IPS-15b (cell line): ENCODE data around the gene FCGR3A.
"Not testable (repeated sequence)": the region's sequence is repeated elsewhere in the genome, so short reads cannot be mapped to it uniquely, and the experiment has no call there.

Experiments
- H3K27me3 ChIP-seq: one replicate; pipeline ENCODE4 v1.6.1; 2013; ENCODE audit warnings: low read length; ENCODE audit not compliant: control insufficient read depth, insufficient read depth
- H3K36me3 ChIP-seq: one replicate; pipeline ENCODE4 v1.6.1; 2013; ENCODE audit warnings: low read length; ENCODE audit not compliant: control insufficient read depth, insufficient read depth
- H3K4me1 ChIP-seq: one replicate; pipeline ENCODE4 v1.6.1; 2013; ENCODE audit warnings: mild to moderate bottlenecking, low read length; ENCODE audit not compliant: control insufficient read depth, insufficient read depth
- H3K4me3 ChIP-seq: one replicate; pipeline ENCODE4 v1.5.1; 2013; ENCODE audit warnings: low read depth, low read length
- H3K9ac ChIP-seq: one replicate; pipeline ENCODE4 v1.6.1; 2013; ENCODE audit warnings: low read depth, mild to moderate bottlenecking, low read length
- H3K9me3 ChIP-seq: one replicate; pipeline ENCODE4 v1.6.1; 2013; ENCODE audit warnings: mild to moderate bottlenecking, low read length; ENCODE audit not compliant: control insufficient read depth, insufficient read depth

The FCGR3A gene

GRCh38 chr1:161549652-161550051 lies at the start of gene FCGR3A:
FCGR3A (minus strand) TSS chr1:161549818; CDS start chr1:161549736, 82 bp downstream.
- Histone ChIP-seq H3K9me3 (no peaks in the 10 kb centered on the region), H3K4me3 (no peak within 1 kb of the TSS), H3K36me3 (no peaks in the 10 kb centered on the region), H3K27me3 (no peaks in the 10 kb centered on the region), H3K9ac (no peak within 1 kb of the TSS), H3K4me1 (no peaks in the 10 kb centered on the region)

DNA sequence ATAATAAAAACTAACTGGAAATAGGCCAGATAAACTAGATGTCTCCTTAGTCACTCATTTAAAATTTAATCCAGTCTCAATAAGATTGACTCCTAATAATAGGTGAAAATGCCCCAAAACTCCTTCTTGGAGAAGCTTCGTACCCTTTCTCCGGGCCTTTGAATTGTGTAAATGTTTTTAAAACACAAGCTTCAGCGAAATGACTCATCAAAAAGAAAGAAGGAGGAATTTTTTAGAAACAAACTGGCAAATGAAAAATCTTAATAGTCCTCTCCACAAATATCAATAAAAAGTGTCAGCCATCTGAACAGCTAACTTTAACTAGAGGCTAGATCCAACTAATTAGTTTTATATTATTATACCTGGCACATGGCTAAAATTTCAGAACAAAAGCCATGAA lies 47.5 kb upstream of the FCGR3A start:
- not testable (repeated sequence) for H3K4me3 ChIP-seq, H3K27me3 ChIP-seq, H3K4me1 ChIP-seq, H3K36me3 ChIP-seq, H3K9me3 ChIP-seq, H3K9ac ChIP-seq

DNA sequence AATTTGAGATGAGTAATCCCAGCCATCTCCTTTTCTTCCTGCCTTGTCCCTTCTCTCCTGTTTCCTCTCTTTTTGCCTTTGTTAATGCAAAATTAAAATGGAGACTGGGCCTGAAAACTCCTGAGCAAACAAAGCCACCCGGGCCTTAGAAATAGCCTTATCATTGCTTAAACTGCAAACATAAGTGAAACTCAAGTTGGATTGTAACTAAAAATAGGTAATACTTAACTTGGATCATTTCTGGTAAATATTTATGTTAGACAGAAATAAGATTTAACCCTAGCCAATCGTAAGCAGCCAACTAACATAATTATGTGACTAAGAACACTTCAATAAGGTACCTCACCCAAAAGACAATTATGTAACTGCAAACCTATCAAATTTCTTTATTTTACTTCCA lies 46.0 kb upstream of the FCGR3A start:
- H3K36me3 ChIP-seq, H3K4me1 ChIP-seq, H3K9ac ChIP-seq, H3K27me3 ChIP-seq, H3K4me3 ChIP-seq, H3K9me3 ChIP-seq: not testable (repeated sequence)

- not testable (repeated sequence) for H3K9me3 ChIP-seq, H3K36me3 ChIP-seq, H3K9ac ChIP-seq, H3K27me3 ChIP-seq, H3K4me3 ChIP-seq, H3K4me1 ChIP-seq
These were observed 45.6 kb upstream of the FCGR3A start for GRCh38 chr1:161595173-161595572.

GRCh38 chr1:161594269-161594984 lies 44.8 kb upstream of the FCGR3A start:
- not testable (repeated sequence) for H3K36me3 ChIP-seq, H3K27me3 ChIP-seq, H3K4me1 ChIP-seq, H3K9ac ChIP-seq, H3K4me3 ChIP-seq, H3K9me3 ChIP-seq

DNA sequence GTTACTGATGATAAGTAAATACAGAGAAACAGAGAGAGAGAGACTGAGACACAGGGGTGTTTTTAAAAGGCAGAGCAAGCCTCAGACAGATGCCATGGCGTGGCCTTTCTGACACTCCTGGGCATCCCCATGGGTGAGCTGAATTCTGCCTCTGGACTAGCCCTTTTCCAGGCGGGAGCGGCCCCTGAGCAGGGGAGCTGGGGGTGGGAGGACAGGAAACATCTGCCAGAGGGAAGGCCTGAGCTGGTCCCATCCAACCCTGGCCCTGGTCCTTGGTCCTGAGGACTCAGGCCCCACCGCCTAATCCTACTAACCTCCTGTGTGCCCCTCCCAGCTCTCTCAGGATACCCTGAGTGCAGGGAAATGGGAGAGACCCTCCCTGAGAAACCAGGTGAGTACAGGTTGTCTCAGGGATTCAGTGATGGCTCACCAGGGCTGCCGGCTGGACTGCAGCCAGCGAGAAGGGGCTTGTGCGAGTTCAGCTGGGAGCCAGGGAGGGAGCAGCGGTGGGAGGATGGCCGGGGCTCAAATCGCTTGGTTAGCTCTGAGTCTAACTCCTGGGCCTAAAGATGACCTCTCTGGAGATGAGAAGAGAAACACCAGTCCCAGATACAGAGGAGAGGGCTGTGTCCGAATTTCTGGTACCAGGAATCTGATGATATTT lies 43.6 kb upstream of the FCGR3A start:
- H3K27me3 ChIP-seq, H3K4me3 ChIP-seq, H3K4me1 ChIP-seq, H3K9me3 ChIP-seq, H3K36me3 ChIP-seq, H3K9ac ChIP-seq: not testable (repeated sequence)

- H3K9me3 ChIP-seq, H3K4me3 ChIP-seq, H3K36me3 ChIP-seq, H3K27me3 ChIP-seq, H3K9ac ChIP-seq, H3K4me1 ChIP-seq: not testable (repeated sequence)
These were observed 43.0 kb upstream of the FCGR3A start for GRCh38 chr1:161592586-161592985.

- not testable (repeated sequence) for H3K9me3 ChIP-seq, H3K4me1 ChIP-seq, H3K36me3 ChIP-seq, H3K4me3 ChIP-seq, H3K9ac ChIP-seq, H3K27me3 ChIP-seq
These were observed 40.3 kb upstream of the FCGR3A start for GRCh38 chr1:161589920-161590319.

- H3K9ac ChIP-seq, H3K36me3 ChIP-seq, H3K4me1 ChIP-seq, H3K9me3 ChIP-seq, H3K4me3 ChIP-seq, H3K27me3 ChIP-seq: not testable (repeated sequence)
These were observed 39.7 kb upstream of the FCGR3A start for GRCh38 chr1:161589365-161589764.

DNA sequence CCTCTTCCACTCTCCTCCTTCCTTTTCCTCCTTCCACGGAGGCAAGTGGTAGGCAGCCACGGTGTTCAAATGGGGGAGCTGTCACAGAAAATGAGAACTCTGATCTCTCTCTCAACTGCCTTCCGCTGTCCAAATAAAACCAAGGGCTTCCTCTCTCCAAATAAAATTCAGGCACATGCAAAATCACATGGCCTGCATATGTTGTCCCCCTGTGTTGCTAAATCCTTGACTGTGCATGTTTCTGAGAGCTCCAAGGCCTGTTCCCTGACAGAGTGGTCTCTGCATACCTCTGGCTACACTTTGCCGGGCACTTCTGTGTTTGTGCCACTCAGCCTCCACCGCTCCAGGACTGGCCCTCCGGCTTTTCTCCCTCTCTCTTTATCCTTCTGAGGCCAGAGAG lies 39.0 kb upstream of the FCGR3A start:
- not testable (repeated sequence) for H3K9ac ChIP-seq

DNA sequence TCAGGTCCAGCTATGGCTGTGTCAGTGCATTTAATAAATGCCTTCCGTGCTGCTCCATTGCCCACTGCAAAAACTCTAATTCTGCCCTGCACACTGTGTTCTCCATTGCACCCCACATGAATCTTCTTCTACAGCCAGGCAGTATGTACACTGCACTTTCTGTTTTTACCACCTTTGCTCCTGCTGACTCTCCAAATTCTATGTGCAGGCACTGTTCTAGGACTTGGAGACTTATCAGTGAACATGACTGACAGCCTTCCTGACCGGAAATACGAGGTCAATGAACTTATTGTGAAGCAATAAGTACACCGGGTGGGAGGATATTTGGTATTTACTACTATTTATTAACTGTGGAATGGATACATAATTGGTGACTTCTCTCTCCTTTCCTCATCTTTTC lies 33.3 kb upstream of the FCGR3A start:
- H3K4me3 ChIP-seq, H3K4me1 ChIP-seq: not testable (repeated sequence)

More for the DNA sequence above, 39.0 kb upstream of the FCGR3A start:
- not testable (repeated sequence) for H3K4me3 ChIP-seq, H3K4me1 ChIP-seq, H3K36me3 ChIP-seq, H3K27me3 ChIP-seq, H3K9me3 ChIP-seq

DNA sequence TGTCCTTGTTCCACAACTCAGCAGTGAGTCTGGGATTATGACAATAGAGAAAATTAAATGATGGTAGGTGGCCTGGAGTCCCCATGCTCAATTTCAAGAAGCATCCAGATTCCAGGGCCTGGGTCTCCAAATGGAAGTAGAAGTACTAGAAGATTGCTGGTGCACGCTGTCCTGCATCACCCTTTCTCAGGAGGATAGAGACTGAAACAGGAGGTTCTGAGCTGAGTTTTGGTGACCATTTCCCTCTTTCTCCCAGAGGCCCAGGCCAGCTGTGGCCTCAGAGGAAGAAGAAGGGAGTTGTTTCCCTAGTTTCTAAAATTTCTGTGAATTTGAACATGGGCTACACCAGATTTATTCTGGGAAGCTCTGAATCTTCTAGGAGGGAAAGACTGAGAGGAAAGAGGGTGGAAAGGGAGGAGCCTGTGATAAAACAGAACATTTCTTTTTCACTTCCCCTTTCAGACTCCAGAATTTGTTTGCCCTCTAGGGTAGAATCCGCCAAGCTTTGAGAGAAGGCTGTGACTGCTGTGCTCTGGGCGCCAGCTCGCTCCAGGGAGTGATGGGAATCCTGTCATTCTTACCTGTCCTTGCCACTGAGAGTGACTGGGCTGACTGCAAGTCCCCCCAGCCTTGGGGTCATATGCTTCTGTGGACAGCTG lies 31.4 kb upstream of the FCGR3A start:
- not testable (repeated sequence) for H3K27me3 ChIP-seq, H3K36me3 ChIP-seq, H3K4me3 ChIP-seq, H3K9me3 ChIP-seq, H3K9ac ChIP-seq, H3K4me1 ChIP-seq

More for the DNA sequence above, 33.3 kb upstream of the FCGR3A start:
- not testable (repeated sequence) for H3K9ac ChIP-seq, H3K9me3 ChIP-seq, H3K27me3 ChIP-seq, H3K36me3 ChIP-seq
